ENCODE measurements around the gene PYCARD. TPM values are rescaled to one million over a fixed set of nuclear protein-coding genes. Genes with fewer than 3 reads are reported as not detected.

The PYCARD gene
- polyA plus RNA-seq, 6 donors from 2014 or later = 48.8 to 79.2 (median 68.8) TPM

Other genes starting within 250 kb of the PYCARD start
- gene SETD1A, start 245.0 kb downstream of the PYCARD start, polyA plus RNA-seq (ENCODE audit: low read depth in 6 of 6) = 1 to 10 TPM in 2 of 6 donors, under 1 TPM in 3, not detected in 1; 0.69 to 2.8 (median 0.85) TPM
- gene HSD3B7, start 217.6 kb downstream of the PYCARD start, polyA plus RNA-seq (ENCODE audit: low read depth in 6 of 6) = not detected
- gene STX1B, start 192.1 kb downstream of the PYCARD start, polyA plus RNA-seq (ENCODE audit: low read depth in 6 of 6) = not detected
- gene STX4, start 169.2 kb downstream of the PYCARD start, polyA plus RNA-seq (ENCODE audit: low read depth in 6 of 6) = 10 to 100 TPM; 17.4 to 37.1 (median 28.6) TPM
- 1 to 10 TPM; 3.8 to 7.5 (median 5.9) TPM for gene ZNF668, start 128.5 kb downstream of the PYCARD start, polyA plus RNA-seq (ENCODE audit: low read depth in 6 of 6)
- gene ZNF646, start 128.3 kb downstream of the PYCARD start, polyA plus RNA-seq (ENCODE audit: low read depth in 6 of 6) = 10 to 100 TPM in 1 of 6 donors, 1 to 10 TPM in 5; 3.6 to 13.5 (median 6.1) TPM
- gene PRSS53, start 113.8 kb downstream of the PYCARD start, polyA plus RNA-seq (ENCODE audit: low read depth in 6 of 6) = under 1 TPM in 4 of 6 donors, not detected in 2; 0.19 to 0.77 (median 0.50) TPM
- 10 to 100 TPM; 61.9 to 77.4 (median 66.6) TPM for gene VKORC1, start 108.0 kb downstream of the PYCARD start, polyA plus RNA-seq (ENCODE audit: low read depth in 6 of 6)
- gene BCKDK, start 94.4 kb downstream of the PYCARD start, polyA plus RNA-seq (ENCODE audit: low read depth in 6 of 6) = 10 to 100 TPM; 23.1 to 41.2 (median 27.3) TPM
- gene KAT8, start 85.1 kb downstream of the PYCARD start, polyA plus RNA-seq (ENCODE audit: low read depth in 6 of 6) = 10 to 100 TPM; 39.0 to 68.1 (median 51.6) TPM
- under 1 TPM in 1 of 6 donors, not detected in 5; 0.40 TPM for gene PRSS8, start 67.0 kb downstream of the PYCARD start, polyA plus RNA-seq (ENCODE audit: low read depth in 6 of 6)
- under 1 TPM in 4 of 6 donors, not detected in 2; 0.40 to 0.85 (median 0.64) TPM for gene PRSS36, start 52.7 kb downstream of the PYCARD start, polyA plus RNA-seq (ENCODE audit: low read depth in 6 of 6)
- 100 to 1,000 TPM in 5 of 6 donors, 10 to 100 TPM in 1; 79.0 to 177 (median 145) TPM for gene FUS, start 22.6 kb downstream of the PYCARD start, polyA plus RNA-seq (ENCODE audit: low read depth in 6 of 6)
- not detected for gene TRIM72, start 11.4 kb upstream of the PYCARD start, polyA plus RNA-seq (ENCODE audit: low read depth in 6 of 6)
- gene PYDC1, start 14.4 kb upstream of the PYCARD start, polyA plus RNA-seq (ENCODE audit: low read depth in 6 of 6) = not detected
- 1 to 10 TPM in 4 of 6 donors, under 1 TPM in 2; 0.27 to 4.4 (median 1.6) TPM for gene ITGAM, start 57.2 kb upstream of the PYCARD start, polyA plus RNA-seq (ENCODE audit: low read depth in 6 of 6)
- 1 to 10 TPM in 2 of 6 donors, under 1 TPM in 2, not detected in 2; 0.57 to 1.1 (median 0.91) TPM for gene ITGAX, start 152.4 kb upstream of the PYCARD start, polyA plus RNA-seq (ENCODE audit: low read depth in 6 of 6)
- gene ITGAD, start 190.6 kb upstream of the PYCARD start, polyA plus RNA-seq (ENCODE audit: low read depth in 6 of 6) = not detected
- gene COX6A2, start 225.6 kb upstream of the PYCARD start, polyA plus RNA-seq (ENCODE audit: low read depth in 6 of 6) = not detected
- under 1 TPM in 1 of 6 donors, not detected in 5; 0.33 TPM for gene ZNF843, start 240.0 kb upstream of the PYCARD start, polyA plus RNA-seq (ENCODE audit: low read depth in 6 of 6)